ENCODE data around the gene SFXN5.

Gene SFXN5

GRCh38 chr2:72971036-72971435 lies 100.5 kb downstream of the SFXN5 start:
- no peak for TF ChIP-seq CTCF (IDR thresholded peaks at IDR 0.05; ENCODE audit: extremely low read depth, missing control alignments)

GRCh38 chr2:72969706-72970105 lies 101.8 kb downstream of the SFXN5 start:
- DNase-seq (ENCODE audit: low spot score) = no peak
- no peak for TF ChIP-seq CTCF (IDR thresholded peaks at IDR 0.05; ENCODE audit: extremely low read depth, missing control alignments)

More at GRCh38 chr2:72971036-72971435, 100.5 kb downstream of the SFXN5 start:
- no peak for DNase-seq (ENCODE audit: low spot score)

GRCh38 chr2:72968286-72968685 lies 103.2 kb downstream of the SFXN5 start:
- no peak for TF ChIP-seq CTCF (IDR thresholded peaks at IDR 0.05; ENCODE audit: extremely low read depth, missing control alignments)
- no peak for DNase-seq (ENCODE audit: low spot score)

- TF ChIP-seq CTCF (IDR thresholded peaks at IDR 0.05; ENCODE audit: extremely low read depth, missing control alignments) = no peak
- DNase-seq (ENCODE audit: low spot score) = no peak
Observed at GRCh38 chr2:72965770-72966450, 105.6 kb downstream of the SFXN5 start.

GRCh38 chr2:72965016-72965415 lies 106.5 kb downstream of the SFXN5 start:
- DNase-seq (ENCODE audit: low spot score) = no peak
- TF ChIP-seq CTCF (IDR thresholded peaks at IDR 0.05; ENCODE audit: extremely low read depth, missing control alignments) = no peak

GRCh38 chr2:72964146-72964525 lies 107.4 kb downstream of the SFXN5 start:
- no peak for DNase-seq (ENCODE audit: low spot score)
- TF ChIP-seq CTCF (IDR thresholded peaks at IDR 0.05; ENCODE audit: extremely low read depth, missing control alignments) = no peak

GRCh38 chr2:72963423-72964145 lies 107.9 kb downstream of the SFXN5 start:
- DNase-seq (ENCODE audit: low spot score) = no peak
- TF ChIP-seq CTCF (IDR thresholded peaks at IDR 0.05; ENCODE audit: extremely low read depth, missing control alignments) = no peak

Data from GM20000 (cell line).